WTC11 (cell line): ENCODE measurements around the gene SGPP1. TPM values are rescaled to one million over a fixed set of nuclear protein-coding genes. Genes with fewer than 3 reads are reported as not detected.

Source experiments
- ATAC-seq: fragments of 200-7000 bp; cut with Tn5 transposase; 2 replicates; pipeline ENCODE4 v1.10.0; 2021; ENCODE audit warnings: mild to moderate bottlenecking, moderate library complexity
- CTCF ChIA-PET: fragments of 300-600 bp; sonication (Branson Sonifier 250); formaldehyde crosslinking; loops from one replicate; lab custom pipeline; 2021; ENCODE audit warnings: antibody characterized with exemption; lab: Charles Lee
- POLR2A ChIA-PET: fragments of 350-600 bp; sonication (Branson Sonifier 250); formaldehyde crosslinking; loops from one replicate; lab custom pipeline; 2021; ENCODE audit warnings: antibody characterized with exemption; lab: Charles Lee
- DNase-seq: peaks from one replicate; pipeline ENCODE4 v3.0.0; 2021; ENCODE audit warnings: low spot score
- H3K27ac Mint-ChIP-seq: 2 replicates; pipeline ENCODE4 v1.8.0; 2021; ENCODE audit warnings: mixed read lengths
- H3K27me3 Mint-ChIP-seq: 2 replicates; pipeline ENCODE4 v1.8.0; 2021; ENCODE audit warnings: low read depth, mild to moderate bottlenecking, moderate library complexity, mixed read lengths
- H3K36me3 Mint-ChIP-seq: 2 replicates; pipeline ENCODE4 v1.8.0; 2021; ENCODE audit warnings: mixed read lengths
- H3K4me1 Mint-ChIP-seq: 2 replicates; pipeline ENCODE4 v1.8.0; 2022; ENCODE audit warnings: mixed read lengths
- H3K4me3 Mint-ChIP-seq: 2 replicates; pipeline ENCODE4 v1.8.0; 2021; ENCODE audit warnings: mild to moderate bottlenecking, moderate library complexity, mixed read lengths
- H3K9me3 Mint-ChIP-seq: 2 replicates; pipeline ENCODE4 v1.8.0; 2021; ENCODE audit warnings: mixed read lengths
- FOXJ3 ChIP-seq: sonication (generic); formaldehyde crosslinking; IDR thresholded peaks from 2 replicates; pipeline ENCODE4 v1.9.0; 2021; ENCODE audit warnings: missing genetic modification reagents, mild to moderate bottlenecking, borderline replicate concordance
- FOXK1 ChIP-seq: sonication (generic); formaldehyde crosslinking; IDR thresholded peaks from 2 replicates; pipeline ENCODE4 v1.8.0; 2022; ENCODE audit warnings: mild to moderate bottlenecking, moderate library complexity, missing genetic modification reagents
- JAZF1 ChIP-seq: fragments of 250-450 bp; sonication (Bioruptor Pico); IDR thresholded peaks from 2 replicates; pipeline ENCODE4 v1.9.0; 2021; ENCODE audit warnings: moderate library complexity, mild to moderate bottlenecking, inconsistent platforms
- NFATC4 ChIP-seq: fragments of 250-450 bp; sonication (Bioruptor Pico); IDR thresholded peaks from 2 replicates; pipeline ENCODE4 v1.9.0; 2021; ENCODE audit warnings: mild to moderate bottlenecking
- OVOL2 ChIP-seq: fragments of 250-450 bp; sonication (Bioruptor Pico); IDR thresholded peaks from 2 replicates; pipeline ENCODE4 v1.9.0; 2021; ENCODE audit warnings: mild to moderate bottlenecking, borderline replicate concordance
- SOX15 ChIP-seq: fragments of 250-450 bp; sonication (Bioruptor Pico); IDR thresholded peaks from 2 replicates; pipeline ENCODE4 v1.9.0; 2021; ENCODE audit warnings: mild to moderate bottlenecking
- SP1 ChIP-seq: sonication (generic); formaldehyde crosslinking; conservative IDR thresholded peaks from 2 replicates; pipeline ENCODE4 v1.8.1; 2022; ENCODE audit warnings: missing genetic modification reagents
- TCF7 ChIP-seq: sonication (generic); formaldehyde crosslinking; IDR thresholded peaks from 2 replicates; pipeline ENCODE4 v1.8.0; 2022; ENCODE audit warnings: mild to moderate bottlenecking, low read depth, missing genetic modification reagents, moderate library complexity
- TEAD4 ChIP-seq: sonication (generic); formaldehyde crosslinking; IDR thresholded peaks from 2 replicates; pipeline ENCODE4 v1.8.0; 2022; ENCODE audit warnings: mild to moderate bottlenecking, missing genetic modification reagents
- ZBTB21 ChIP-seq: sonication (generic); formaldehyde crosslinking; IDR thresholded peaks from 2 replicates; pipeline ENCODE4 v1.8.1; 2023; ENCODE audit warnings: mild to moderate bottlenecking, missing genetic modification reagents, borderline replicate concordance
- ZNF396 ChIP-seq: fragments of 250-450 bp; sonication (Bioruptor Pico); IDR thresholded peaks from 2 replicates; pipeline ENCODE4 v1.8.0; 2021; ENCODE audit warnings: mild to moderate bottlenecking, moderate library complexity, borderline replicate concordance
- total RNA-seq: library from RNA; stranded (reverse); gene quantifications from 3 replicates; pipeline ENCODE4 v1.2.3, GENCODE V29; 2021
- TF ChIP-seq, protein P1 (sequence below): fragments of 200-600 bp; IDR thresholded peaks from 2 replicates; pipeline ENCODE4 v1.8.0; 2022; ENCODE audit warnings: antibody characterized with exemption
- TF ChIP-seq, protein P2 (sequence below): sonication (generic); formaldehyde crosslinking; IDR thresholded peaks from 2 replicates; pipeline ENCODE4 v1.8.1; 2023; ENCODE audit warnings: mild to moderate bottlenecking, missing genetic modification reagents, moderate library complexity
- TF ChIP-seq, protein P3 (sequence below): fragments of 250-450 bp; sonication (Bioruptor Pico); conservative IDR thresholded peaks from 2 replicates; pipeline ENCODE4 v1.9.0; 2021; ENCODE audit warnings: mild to moderate bottlenecking
- TF ChIP-seq, protein P4 (sequence below): fragments of 250-450 bp; sonication (Bioruptor Pico); IDR thresholded peaks from 2 replicates; pipeline ENCODE4 v1.9.0; 2021; ENCODE audit warnings: mild to moderate bottlenecking, borderline replicate concordance
- TF ChIP-seq, protein P5 (sequence below): sonication (generic); formaldehyde crosslinking; IDR thresholded peaks from 2 replicates; pipeline ENCODE4 v1.8.1; 2022; ENCODE audit warnings: mild to moderate bottlenecking, moderate library complexity, missing genetic modification reagents
- TF ChIP-seq, protein P6 (sequence below): sonication (generic); formaldehyde crosslinking; IDR thresholded peaks from 2 replicates; pipeline ENCODE4 v1.8.0; 2023; ENCODE audit warnings: missing genetic modification reagents
- TF ChIP-seq, protein P7 (sequence below): sonication (generic); formaldehyde crosslinking; IDR thresholded peaks from 2 replicates; pipeline ENCODE4 v1.8.1; 2023; ENCODE audit warnings: mild to moderate bottlenecking, missing genetic modification reagents, borderline replicate concordance

The SGPP1 gene
- total RNA-seq, 1 experiment from 2014 or later: 8.5 TPM

DNA sequence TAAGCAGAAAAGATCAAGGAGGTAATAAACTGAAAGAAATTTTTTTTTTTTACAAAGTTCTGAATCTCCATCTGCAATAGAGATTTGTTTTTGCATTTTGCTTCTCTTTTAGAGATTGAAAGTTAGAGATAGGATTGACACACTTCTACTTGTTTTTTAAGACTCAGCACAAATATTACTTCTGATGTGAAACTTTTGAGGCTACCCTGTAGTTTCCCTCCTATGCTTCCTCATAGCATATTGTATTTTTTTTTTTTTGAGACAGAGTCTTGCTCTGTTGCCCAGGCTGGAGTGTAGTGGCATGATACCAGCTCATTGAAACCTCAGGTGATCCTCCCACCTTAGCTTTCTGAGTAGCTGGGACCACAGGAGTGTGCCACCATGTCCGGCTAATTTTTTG is 32.1 kb upstream of the SGPP1 start:
- ChIA-PET POLR2A (no interaction called here), CTCF (no interaction called here)
- Mint-ChIP-seq H3K4me1 (no peaks in the 10 kb centered on the region), H3K27ac (no peak overlapping the region), H3K9me3 (peaks cover 5% of the 10 kb centered on the region; the same call in 1 of the 2 replicates), H3K36me3 (no peaks in the 10 kb centered on the region), H3K4me3 (no peak overlapping the region), H3K27me3 (no peaks in the 10 kb centered on the region)
- no peak for TF ChIP-seq JAZF1 (CRISPR knock-in tag)
- TF ChIP-seq, protein P1, sequence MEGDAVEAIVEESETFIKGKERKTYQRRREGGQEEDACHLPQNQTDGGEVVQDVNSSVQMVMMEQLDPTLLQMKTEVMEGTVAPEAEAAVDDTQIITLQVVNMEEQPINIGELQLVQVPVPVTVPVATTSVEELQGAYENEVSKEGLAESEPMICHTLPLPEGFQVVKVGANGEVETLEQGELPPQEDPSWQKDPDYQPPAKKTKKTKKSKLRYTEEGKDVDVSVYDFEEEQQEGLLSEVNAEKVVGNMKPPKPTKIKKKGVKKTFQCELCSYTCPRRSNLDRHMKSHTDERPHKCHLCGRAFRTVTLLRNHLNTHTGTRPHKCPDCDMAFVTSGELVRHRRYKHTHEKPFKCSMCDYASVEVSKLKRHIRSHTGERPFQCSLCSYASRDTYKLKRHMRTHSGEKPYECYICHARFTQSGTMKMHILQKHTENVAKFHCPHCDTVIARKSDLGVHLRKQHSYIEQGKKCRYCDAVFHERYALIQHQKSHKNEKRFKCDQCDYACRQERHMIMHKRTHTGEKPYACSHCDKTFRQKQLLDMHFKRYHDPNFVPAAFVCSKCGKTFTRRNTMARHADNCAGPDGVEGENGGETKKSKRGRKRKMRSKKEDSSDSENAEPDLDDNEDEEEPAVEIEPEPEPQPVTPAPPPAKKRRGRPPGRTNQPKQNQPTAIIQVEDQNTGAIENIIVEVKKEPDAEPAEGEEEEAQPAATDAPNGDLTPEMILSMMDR: no peak
- DNase-seq (no peak), ATAC-seq (no peak)

DNA sequence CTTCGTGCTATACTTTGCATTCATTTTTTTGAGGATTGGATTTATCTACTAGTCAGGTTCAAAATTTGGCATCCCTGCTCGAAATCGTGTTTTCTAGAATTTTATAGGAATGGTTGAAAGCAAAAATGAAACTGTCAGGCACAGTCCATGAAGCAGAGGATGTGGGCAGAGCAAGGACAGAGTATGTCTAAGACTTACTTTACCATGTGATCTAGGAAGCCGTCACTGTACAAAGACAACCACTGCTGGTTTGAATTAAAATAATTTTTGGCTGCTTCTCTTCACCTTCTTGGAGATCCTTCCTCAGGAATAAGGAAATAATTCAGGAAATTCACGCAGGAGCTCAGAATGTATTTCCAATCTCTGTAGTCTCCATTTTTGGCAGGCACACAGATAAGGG is 31.6 kb upstream of the SGPP1 start:
- H3K27ac Mint-ChIP-seq: no peak overlapping the region
- no peaks in the 10 kb centered on the region for H3K4me1 Mint-ChIP-seq
- CTCF ChIA-PET: no interaction called here
- no peaks in the 10 kb centered on the region for H3K9me3 Mint-ChIP-seq
- H3K27me3 Mint-ChIP-seq: no peaks in the 10 kb centered on the region
- H3K4me3 Mint-ChIP-seq: no peak overlapping the region
- no peak for DNase-seq
- no peaks in the 10 kb centered on the region for H3K36me3 Mint-ChIP-seq
- POLR2A ChIA-PET: no interaction called here
- TF ChIP-seq ZNF396 (CRISPR knock-in tag) (no peak), TCF7 (CRISPR knock-in tag) (no peak), OVOL2 (CRISPR knock-in tag) (no peak)
- TF ChIP-seq, protein P2, sequence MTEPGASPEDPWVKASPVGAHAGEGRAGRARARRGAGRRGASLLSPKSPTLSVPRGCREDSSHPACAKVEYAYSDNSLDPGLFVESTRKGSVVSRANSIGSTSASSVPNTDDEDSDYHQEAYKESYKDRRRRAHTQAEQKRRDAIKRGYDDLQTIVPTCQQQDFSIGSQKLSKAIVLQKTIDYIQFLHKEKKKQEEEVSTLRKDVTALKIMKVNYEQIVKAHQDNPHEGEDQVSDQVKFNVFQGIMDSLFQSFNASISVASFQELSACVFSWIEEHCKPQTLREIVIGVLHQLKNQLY: no peak
- TF ChIP-seq, protein P3, sequence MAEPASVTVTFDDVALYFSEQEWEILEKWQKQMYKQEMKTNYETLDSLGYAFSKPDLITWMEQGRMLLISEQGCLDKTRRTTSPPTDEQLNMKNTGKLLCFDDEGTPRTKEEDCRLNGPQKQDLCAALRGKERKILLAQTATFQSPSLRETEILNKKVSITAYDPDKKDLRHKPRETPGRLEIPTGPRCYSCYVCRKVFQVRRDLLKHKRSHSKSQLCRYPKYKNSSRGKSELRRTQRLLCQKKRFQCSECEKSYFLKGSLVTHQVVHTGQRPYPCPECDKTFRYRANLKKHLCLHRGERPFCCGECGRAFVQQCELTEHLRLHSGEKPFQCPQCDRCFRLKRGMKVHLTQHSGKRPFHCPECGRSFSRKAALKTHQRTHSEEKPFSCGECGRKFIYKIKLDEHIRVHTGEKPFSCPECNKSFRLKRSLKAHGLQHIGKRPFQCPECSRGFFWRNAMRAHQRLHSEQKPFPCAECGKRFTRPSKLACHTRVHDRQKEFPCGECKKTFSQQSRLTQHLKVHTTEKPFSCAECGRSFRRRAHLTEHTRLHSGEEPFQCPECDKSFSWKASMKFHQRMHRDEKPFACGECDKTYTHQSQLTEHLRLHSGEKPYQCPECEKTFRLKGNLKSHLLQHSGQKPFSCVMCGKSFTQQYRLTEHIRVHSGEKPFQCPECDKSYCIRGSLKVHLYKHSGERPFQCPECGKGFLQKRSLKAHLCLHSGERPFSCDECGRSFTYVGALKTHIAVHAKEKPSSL (CRISPR knock-in tag): no peak
- TF ChIP-seq, protein P4, sequence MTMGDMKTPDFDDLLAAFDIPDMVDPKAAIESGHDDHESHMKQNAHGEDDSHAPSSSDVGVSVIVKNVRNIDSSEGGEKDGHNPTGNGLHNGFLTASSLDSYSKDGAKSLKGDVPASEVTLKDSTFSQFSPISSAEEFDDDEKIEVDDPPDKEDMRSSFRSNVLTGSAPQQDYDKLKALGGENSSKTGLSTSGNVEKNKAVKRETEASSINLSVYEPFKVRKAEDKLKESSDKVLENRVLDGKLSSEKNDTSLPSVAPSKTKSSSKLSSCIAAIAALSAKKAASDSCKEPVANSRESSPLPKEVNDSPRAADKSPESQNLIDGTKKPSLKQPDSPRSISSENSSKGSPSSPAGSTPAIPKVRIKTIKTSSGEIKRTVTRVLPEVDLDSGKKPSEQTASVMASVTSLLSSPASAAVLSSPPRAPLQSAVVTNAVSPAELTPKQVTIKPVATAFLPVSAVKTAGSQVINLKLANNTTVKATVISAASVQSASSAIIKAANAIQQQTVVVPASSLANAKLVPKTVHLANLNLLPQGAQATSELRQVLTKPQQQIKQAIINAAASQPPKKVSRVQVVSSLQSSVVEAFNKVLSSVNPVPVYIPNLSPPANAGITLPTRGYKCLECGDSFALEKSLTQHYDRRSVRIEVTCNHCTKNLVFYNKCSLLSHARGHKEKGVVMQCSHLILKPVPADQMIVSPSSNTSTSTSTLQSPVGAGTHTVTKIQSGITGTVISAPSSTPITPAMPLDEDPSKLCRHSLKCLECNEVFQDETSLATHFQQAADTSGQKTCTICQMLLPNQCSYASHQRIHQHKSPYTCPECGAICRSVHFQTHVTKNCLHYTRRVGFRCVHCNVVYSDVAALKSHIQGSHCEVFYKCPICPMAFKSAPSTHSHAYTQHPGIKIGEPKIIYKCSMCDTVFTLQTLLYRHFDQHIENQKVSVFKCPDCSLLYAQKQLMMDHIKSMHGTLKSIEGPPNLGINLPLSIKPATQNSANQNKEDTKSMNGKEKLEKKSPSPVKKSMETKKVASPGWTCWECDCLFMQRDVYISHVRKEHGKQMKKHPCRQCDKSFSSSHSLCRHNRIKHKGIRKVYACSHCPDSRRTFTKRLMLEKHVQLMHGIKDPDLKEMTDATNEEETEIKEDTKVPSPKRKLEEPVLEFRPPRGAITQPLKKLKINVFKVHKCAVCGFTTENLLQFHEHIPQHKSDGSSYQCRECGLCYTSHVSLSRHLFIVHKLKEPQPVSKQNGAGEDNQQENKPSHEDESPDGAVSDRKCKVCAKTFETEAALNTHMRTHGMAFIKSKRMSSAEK: no peak
- TF ChIP-seq, protein P5, sequence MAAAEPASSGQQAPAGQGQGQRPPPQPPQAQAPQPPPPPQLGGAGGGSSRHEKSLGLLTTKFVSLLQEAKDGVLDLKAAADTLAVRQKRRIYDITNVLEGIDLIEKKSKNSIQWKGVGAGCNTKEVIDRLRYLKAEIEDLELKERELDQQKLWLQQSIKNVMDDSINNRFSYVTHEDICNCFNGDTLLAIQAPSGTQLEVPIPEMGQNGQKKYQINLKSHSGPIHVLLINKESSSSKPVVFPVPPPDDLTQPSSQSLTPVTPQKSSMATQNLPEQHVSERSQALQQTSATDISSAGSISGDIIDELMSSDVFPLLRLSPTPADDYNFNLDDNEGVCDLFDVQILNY (CRISPR knock-in tag): no peak
- TF ChIP-seq, all 79 proteins: peak for 0
- no peak for ATAC-seq

DNA sequence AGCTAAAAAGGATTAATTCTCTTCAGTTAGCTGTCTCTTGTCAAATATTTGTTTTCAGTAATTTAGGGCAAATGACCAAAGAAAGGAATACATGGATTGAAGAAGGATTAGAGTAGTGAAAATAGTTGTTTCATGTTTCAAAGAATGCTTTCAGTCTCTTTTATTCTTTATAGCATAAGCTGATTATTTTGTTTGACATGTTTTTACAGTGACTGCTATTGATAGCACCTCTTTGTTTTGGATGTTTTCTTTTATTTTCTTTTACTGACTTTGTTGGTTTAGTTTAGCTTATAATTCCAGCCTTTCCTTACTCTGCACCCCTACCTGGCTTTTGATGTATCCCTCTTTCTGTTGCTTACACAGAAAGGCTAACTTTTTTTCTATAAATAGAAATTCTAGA is 29.3 kb upstream of the SGPP1 start:
- no peak for ATAC-seq
- CTCF ChIA-PET: interaction anchor here (0.7 to 1.3 kb wide), 2 partner anchors 13 to 546 kb away, joined by 5 to 9 read pairs; no protein-coding TSS in a partner anchor
- H3K4me1 Mint-ChIP-seq: no peaks in the 10 kb centered on the region
- TF ChIP-seq, protein P6, sequence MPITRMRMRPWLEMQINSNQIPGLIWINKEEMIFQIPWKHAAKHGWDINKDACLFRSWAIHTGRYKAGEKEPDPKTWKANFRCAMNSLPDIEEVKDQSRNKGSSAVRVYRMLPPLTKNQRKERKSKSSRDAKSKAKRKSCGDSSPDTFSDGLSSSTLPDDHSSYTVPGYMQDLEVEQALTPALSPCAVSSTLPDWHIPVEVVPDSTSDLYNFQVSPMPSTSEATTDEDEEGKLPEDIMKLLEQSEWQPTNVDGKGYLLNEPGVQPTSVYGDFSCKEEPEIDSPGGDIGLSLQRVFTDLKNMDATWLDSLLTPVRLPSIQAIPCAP (CRISPR knock-in tag): no peak
- no peak for TF ChIP-seq FOXK1 (CRISPR knock-in tag)
- no peak for TF ChIP-seq TEAD4 (CRISPR knock-in tag)
- no peak for TF ChIP-seq ZBTB21
- TF ChIP-seq NFATC4: no peak
- TF ChIP-seq SOX15 (CRISPR knock-in tag): no peak
- TF ChIP-seq SP1 (CRISPR knock-in tag): no peak
- TF ChIP-seq OVOL2 (CRISPR knock-in tag): no peak
- TF ChIP-seq, protein P7, sequence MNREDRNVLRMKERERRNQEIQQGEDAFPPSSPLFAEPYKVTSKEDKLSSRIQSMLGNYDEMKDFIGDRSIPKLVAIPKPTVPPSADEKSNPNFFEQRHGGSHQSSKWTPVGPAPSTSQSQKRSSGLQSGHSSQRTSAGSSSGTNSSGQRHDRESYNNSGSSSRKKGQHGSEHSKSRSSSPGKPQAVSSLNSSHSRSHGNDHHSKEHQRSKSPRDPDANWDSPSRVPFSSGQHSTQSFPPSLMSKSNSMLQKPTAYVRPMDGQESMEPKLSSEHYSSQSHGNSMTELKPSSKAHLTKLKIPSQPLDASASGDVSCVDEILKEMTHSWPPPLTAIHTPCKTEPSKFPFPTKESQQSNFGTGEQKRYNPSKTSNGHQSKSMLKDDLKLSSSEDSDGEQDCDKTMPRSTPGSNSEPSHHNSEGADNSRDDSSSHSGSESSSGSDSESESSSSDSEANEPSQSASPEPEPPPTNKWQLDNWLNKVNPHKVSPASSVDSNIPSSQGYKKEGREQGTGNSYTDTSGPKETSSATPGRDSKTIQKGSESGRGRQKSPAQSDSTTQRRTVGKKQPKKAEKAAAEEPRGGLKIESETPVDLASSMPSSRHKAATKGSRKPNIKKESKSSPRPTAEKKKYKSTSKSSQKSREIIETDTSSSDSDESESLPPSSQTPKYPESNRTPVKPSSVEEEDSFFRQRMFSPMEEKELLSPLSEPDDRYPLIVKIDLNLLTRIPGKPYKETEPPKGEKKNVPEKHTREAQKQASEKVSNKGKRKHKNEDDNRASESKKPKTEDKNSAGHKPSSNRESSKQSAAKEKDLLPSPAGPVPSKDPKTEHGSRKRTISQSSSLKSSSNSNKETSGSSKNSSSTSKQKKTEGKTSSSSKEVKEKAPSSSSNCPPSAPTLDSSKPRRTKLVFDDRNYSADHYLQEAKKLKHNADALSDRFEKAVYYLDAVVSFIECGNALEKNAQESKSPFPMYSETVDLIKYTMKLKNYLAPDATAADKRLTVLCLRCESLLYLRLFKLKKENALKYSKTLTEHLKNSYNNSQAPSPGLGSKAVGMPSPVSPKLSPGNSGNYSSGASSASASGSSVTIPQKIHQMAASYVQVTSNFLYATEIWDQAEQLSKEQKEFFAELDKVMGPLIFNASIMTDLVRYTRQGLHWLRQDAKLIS (CRISPR knock-in tag): no peak
- no peak for TF ChIP-seq FOXJ3 (CRISPR knock-in tag)

More for the DNA sequence above, 29.3 kb upstream of the SGPP1 start:
- no peak for DNase-seq
- H3K27me3 Mint-ChIP-seq: no peaks in the 10 kb centered on the region; the same call in 1 of the 2 replicates
- H3K9me3 Mint-ChIP-seq: peaks cover 7% of the 10 kb centered on the region
- no peak overlapping the region for H3K4me3 Mint-ChIP-seq
- POLR2A ChIA-PET: interaction anchor here (0.8 kb wide), 1 partner anchor 13 kb away, joined by 3 read pairs; no protein-coding TSS in a partner anchor
- no peak overlapping the region for H3K27ac Mint-ChIP-seq
- H3K36me3 Mint-ChIP-seq: no peaks in the 10 kb centered on the region
